GM19455 (cell line): ENCODE results near the gene TSPAN17.
A peak's percentile ranks its signal among the peaks of the same experiment; 100 is the strongest.

ENCODE experiments used
- ATAC-seq: cut with Tn5 transposase; IDR thresholded peaks from one replicate; pipeline ENCODE4 v1.9.1; 2021; ENCODE audit not compliant: unreplicated experiment

Gene TSPAN17

GRCh38 chr5:176639981-176640380, 7.3 kb upstream of the TSPAN17 start:
- no peak for ATAC-seq

DNA sequence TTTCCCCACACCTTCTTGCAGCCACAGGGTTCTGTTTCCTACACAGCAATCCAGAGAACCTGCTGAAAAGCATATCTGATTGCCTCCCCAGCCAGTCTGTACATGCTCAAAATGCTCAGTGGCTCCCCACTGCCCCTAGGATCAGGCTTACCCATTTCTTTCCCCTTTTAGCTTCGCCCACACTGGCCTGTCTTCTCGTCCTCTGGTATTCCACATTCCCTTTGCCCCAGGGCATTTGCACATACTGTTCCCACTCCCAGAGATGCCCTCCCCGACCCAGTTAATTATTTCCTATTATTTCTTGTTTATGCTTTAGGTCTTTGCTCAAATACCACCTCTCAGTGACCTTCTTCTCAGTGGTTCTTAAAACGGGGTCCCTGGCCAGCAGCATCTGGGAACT, 6.7 kb upstream of the TSPAN17 start:
- no peak for ATAC-seq

- ATAC-seq: no peak
These were observed 4.4 kb upstream of the TSPAN17 start for GRCh38 chr5:176642675-176643490.

- ATAC-seq: no peak
These were observed 3.6 kb upstream of the TSPAN17 start for GRCh38 chr5:176643491-176644219.

DNA sequence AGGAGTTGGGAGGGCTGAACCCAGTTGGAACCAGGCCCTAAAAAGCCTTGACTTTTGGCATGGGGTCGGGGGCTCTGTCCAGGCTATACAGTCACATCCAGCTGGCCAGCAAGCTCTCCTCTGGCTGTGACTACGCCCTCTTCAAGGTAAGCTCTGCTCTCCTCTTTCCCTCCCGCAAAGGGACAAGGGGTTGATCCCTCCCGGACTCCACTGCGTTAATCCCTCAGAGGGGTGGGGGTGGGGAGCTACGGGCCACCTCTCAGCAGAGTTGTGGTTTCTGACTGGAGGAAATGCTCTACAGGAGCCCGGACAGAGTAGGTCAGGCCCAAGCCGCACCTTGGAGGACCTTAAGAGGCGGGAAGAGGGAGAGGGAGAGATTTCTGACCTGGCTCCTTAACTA, 3.0 kb upstream of the TSPAN17 start:
- ATAC-seq: no peak

GRCh38 chr5:176644878-176645670, 2.2 kb upstream of the TSPAN17 start:
- no peak for ATAC-seq

DNA sequence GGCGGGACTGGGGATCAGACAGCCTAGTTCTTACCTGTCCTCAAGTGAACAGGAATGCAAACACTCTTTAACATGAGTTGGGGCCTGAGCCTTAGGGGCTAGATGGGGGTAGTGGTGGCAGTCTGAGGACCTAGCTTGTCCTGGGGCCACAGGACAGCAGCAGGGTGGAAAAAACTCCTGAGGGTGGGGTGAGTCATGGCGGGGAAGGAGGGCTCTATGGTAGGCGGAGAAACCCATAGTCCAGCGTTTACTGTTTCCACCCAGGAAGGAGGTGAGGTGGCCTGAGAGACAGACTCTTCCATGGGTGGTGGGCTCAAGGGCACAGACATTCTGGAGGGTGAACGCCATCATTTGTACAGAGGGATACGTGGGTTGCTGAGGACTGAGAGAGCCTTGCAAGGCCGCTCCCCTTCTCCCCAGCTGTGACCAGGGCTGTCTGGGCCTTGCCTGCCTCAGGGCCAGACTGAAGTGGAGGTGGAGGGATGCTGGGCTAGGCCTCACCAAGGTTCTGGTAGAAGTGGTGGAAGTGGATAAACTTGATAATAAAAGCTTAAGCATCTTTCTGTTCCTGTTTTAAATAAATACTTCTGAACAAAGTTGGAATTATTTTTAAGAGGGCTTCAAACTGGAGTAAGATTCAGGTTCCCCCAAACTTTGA, 1.1 kb upstream of the TSPAN17 start:
- ATAC-seq: no peak

DNA sequence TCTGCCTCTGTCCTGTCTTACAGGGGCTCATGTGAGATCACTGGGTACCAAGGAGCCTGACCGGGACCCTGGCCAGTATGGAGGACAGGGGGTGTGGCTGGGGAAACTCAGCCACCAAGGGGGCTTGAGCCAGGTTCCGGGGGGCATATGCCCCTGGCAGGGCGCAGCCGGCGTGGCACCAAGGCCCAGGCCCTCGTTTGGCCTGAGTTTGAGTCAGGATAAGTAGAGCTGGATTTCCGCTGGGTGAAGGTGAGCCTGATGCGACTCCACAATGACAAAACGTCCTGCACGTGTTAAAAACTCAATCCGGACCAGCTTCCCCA, 616 bp upstream of the TSPAN17 start:
- ATAC-seq: peak; percentile 1

GRCh38 chr5:176647843-176648473, 674 bp downstream of the TSPAN17 start:
- no peak for ATAC-seq

DNA sequence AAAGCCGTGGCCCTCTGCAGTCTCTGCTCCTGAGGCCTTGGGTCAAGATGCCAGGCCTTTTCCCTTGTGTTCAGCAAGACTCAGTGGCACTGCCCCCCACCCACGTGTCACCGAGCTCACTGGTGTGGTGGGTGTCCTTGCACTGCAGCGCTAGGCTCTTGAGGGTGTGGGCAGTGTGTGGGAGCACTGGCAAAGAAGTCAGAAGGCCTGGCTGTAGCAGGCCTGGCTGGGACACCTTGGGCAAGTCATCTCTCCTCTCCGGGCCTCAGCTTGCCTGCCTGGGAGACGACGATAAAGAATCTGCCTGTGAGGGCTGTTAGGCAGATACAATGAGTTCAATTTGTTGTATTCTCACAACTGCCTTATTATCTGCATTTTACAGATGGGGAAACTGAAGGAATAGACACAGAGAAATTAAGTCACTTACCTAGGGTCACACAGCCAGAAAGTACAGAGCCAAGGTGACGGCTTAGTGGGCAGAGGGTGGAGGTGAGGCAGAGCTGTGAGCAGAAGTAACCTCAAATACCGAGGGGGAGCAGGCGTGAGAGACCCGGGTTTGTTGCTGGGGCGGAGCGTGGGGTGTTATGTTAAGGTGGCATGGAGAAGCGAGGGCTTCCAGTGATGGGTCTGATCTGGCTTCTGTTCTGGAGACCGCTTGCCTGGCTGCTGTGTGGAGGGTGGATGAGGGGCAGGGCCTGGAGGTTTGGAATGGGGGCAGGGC, 1.4 kb downstream of the TSPAN17 start:
- ATAC-seq: no peak

DNA sequence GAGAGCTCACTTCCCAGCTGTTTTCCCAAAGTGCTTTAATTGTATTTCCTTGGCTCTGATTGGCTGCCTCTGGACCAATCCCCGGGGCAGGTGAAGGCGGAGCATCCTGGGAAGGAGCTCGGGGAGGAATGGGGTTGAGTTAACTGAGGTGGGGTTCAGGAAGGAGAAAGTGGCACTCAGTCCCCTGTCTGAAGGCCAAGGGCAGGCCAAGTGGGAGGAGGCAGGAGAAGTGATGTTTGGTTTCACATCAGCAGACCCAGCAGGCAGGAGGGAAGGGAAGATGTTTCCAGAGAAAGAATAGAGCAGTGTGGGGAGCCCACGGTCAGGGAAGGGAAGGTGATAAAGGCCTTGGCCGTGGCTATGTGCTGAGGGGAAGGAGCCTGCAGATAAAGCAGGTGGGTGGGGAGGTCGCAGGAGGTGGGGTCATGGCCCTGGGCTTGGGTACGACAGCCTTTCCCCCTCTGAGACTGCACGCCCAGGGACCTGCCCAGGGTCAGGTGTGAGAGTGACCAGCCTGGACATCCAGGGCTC, 3.1 kb downstream of the TSPAN17 start:
- no peak for ATAC-seq

GRCh38 chr5:176651472-176651980, 4.2 kb downstream of the TSPAN17 start:
- no peak for ATAC-seq

DNA sequence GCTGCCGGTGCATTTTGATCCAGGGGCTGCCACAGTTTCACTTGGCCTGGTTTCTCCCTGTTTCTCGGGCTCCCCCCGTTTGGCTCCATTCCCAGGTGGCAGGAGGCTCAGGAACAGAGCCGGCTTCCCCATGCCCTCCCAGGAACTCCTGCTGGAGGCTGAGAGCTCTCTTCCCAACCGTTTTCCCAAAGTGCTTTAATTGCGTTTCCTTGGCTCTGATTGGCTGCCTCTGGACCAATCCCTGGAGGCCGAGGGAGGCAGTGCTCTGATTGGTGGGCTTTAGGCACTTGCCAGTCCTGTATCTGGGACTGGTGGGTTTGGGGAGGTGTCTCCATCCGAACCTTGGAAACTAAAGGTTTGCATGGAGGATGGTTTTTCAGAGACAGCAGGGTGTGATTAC, 4.9 kb downstream of the TSPAN17 start:
- ATAC-seq: no peak

- no peak for ATAC-seq
These were observed 6.4 kb downstream of the TSPAN17 start for GRCh38 chr5:176653401-176654385.

- no peak for ATAC-seq
These were observed 7.6 kb downstream of the TSPAN17 start for GRCh38 chr5:176654856-176655255.

- no peak for ATAC-seq
These were observed 9.2 kb downstream of the TSPAN17 start for GRCh38 chr5:176656467-176656990.

DNA sequence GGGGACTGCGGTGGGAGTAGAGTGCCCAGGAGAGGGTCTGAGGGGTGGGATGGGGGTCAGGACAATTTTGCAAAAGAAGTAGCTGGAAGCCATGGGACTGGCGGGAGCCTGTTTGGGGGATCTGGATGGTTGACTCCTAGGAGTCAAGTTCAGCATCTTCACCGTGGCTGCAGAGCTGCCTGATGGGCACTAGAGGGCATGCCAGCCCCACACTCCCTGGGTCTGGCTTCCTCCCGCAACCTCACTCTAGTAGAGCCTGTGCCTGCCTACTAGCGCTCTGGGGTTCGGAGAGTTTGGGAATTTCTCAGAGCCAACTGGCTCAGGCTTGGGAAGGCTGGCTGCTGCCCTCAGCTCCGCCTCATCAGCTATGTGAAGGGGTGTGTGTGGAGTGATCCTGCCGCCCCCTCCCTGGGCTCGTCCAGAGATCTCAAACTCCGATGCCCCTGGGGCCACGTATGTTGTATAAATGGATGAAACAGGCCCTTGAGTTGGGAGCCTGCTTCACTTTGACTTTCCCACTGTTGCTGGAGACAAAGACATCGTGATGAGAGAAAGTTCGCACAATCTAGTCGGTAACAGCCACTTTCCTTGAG, 10.8 kb downstream of the TSPAN17 start:
- ATAC-seq: no peak
